ENCODE results near the gene SNRNP35.
"Not testable (repeated sequence)": the region's sequence is repeated elsewhere in the genome, so short reads cannot be mapped to it uniquely, and the experiment has no call there.

SNRNP35 gene

GRCh38 chr12:123491056-123491455 lies 33.1 kb downstream of the SNRNP35 start:
- no peak overlapping the region for H3K27ac ChIP-seq
- no peaks in the 10 kb centered on the region for H3K4me1 ChIP-seq
- no peak overlapping the region for H3K4me2 ChIP-seq (ENCODE audit: low read length)
- no peak overlapping the region for H3K4me3 ChIP-seq (ENCODE audit: low read depth, low read length)
- no peaks in the 10 kb centered on the region for H3K27me3 ChIP-seq (ENCODE audit: control insufficient read depth, insufficient read depth, low read length)
- no peaks in the 10 kb centered on the region for H3K9me3 ChIP-seq (ENCODE audit: control insufficient read depth, low read length)
- TF ChIP-seq CTCF (IDR thresholded peaks at IDR 0.05) = no peak
- no peak overlapping the region for H3K9ac ChIP-seq
- H3K36me3 ChIP-seq (ENCODE audit: control insufficient read depth, insufficient read depth, low read length) = no peaks in the 10 kb centered on the region
- no peak overlapping the region for H2AFZ ChIP-seq
- H3K79me2 ChIP-seq = no peaks in the 10 kb centered on the region

- Histone ChIP-seq H3K4me1 (no peaks in the 10 kb centered on the region), H3K4me3 (ENCODE audit: low read depth, low read length) (no peak overlapping the region), H3K36me3 (ENCODE audit: control insufficient read depth, insufficient read depth, low read length) (no peaks in the 10 kb centered on the region), H3K27ac (no peak overlapping the region), H3K79me2 (no peaks in the 10 kb centered on the region), H3K27me3 (ENCODE audit: control insufficient read depth, insufficient read depth, low read length) (no peaks in the 10 kb centered on the region), H2AFZ (no peak overlapping the region), H3K9ac (no peak overlapping the region), H3K9me3 (ENCODE audit: control insufficient read depth, low read length) (no peaks in the 10 kb centered on the region), H3K4me2 (ENCODE audit: low read length) (no peak overlapping the region)
- no peak for TF ChIP-seq CTCF (IDR thresholded peaks at IDR 0.05)
Observed at GRCh38 chr12:123491481-123491880, 33.5 kb downstream of the SNRNP35 start.

GRCh38 chr12:123492339-123493039 lies 34.5 kb downstream of the SNRNP35 start:
- not testable (repeated sequence) for H2AFZ ChIP-seq; H3K9ac ChIP-seq; H3K4me3 ChIP-seq (ENCODE audit: low read depth, low read length); H3K79me2 ChIP-seq; H3K9me3 ChIP-seq (ENCODE audit: control insufficient read depth, low read length); H3K4me2 ChIP-seq (ENCODE audit: low read length); H3K27me3 ChIP-seq (ENCODE audit: control insufficient read depth, insufficient read depth, low read length); H3K36me3 ChIP-seq (ENCODE audit: control insufficient read depth, insufficient read depth, low read length); H3K4me1 ChIP-seq; H3K27ac ChIP-seq

GRCh38 chr12:123494124-123494851 lies 36.3 kb downstream of the SNRNP35 start:
- Histone ChIP-seq H2AFZ (no peak overlapping the region), H3K27ac (no peak overlapping the region), H3K9me3 (ENCODE audit: control insufficient read depth, low read length) (no peaks in the 10 kb centered on the region), H3K9ac (no peak overlapping the region), H3K4me1 (no peaks in the 10 kb centered on the region), H3K4me3 (ENCODE audit: low read depth, low read length) (no peak overlapping the region), H3K79me2 (no peaks in the 10 kb centered on the region), H3K36me3 (ENCODE audit: control insufficient read depth, insufficient read depth, low read length) (no peaks in the 10 kb centered on the region), H3K27me3 (ENCODE audit: control insufficient read depth, insufficient read depth, low read length) (no peaks in the 10 kb centered on the region), H3K4me2 (ENCODE audit: low read length) (no peak overlapping the region)
- no peak for TF ChIP-seq CTCF (IDR thresholded peaks at IDR 0.05)

GRCh38 chr12:123497065-123497464 lies 39.1 kb downstream of the SNRNP35 start:
- no peaks in the 10 kb centered on the region for H3K36me3 ChIP-seq (ENCODE audit: control insufficient read depth, insufficient read depth, low read length)
- peaks cover 5% of the 10 kb centered on the region for H3K79me2 ChIP-seq
- no peaks in the 10 kb centered on the region for H3K27me3 ChIP-seq (ENCODE audit: control insufficient read depth, insufficient read depth, low read length)
- TF ChIP-seq CTCF (IDR thresholded peaks at IDR 0.05) = no peak
- H3K27ac ChIP-seq = no peak overlapping the region
- no peak overlapping the region for H3K4me2 ChIP-seq (ENCODE audit: low read length)
- H3K9me3 ChIP-seq (ENCODE audit: control insufficient read depth, low read length) = no peaks in the 10 kb centered on the region
- no peak overlapping the region for H3K4me3 ChIP-seq (ENCODE audit: low read depth, low read length)
- H3K9ac ChIP-seq = no peak overlapping the region
- H2AFZ ChIP-seq = no peak overlapping the region
- H3K4me1 ChIP-seq = no peaks in the 10 kb centered on the region
